GM18519 (cell line): ENCODE data around the gene ARHGEF5.
"Not testable (repeated sequence)": the region's sequence is repeated elsewhere in the genome, so short reads cannot be mapped to it uniquely, and the experiment has no call there.

Source experiments
- ATAC-seq: cut with Tn5 transposase; IDR thresholded peaks from one replicate; pipeline ENCODE4 v1.9.1; 2021; ENCODE audit warnings: mild to moderate bottlenecking, moderate library complexity; ENCODE audit not compliant: unreplicated experiment, low FRiP score

Gene ARHGEF5

GRCh38 chr7:144355176-144355822 is at the start of gene ARHGEF5:
ARHGEF5 (plus strand) TSS chr7:144355402; CDS start chr7:144362670, 7,268 bp downstream.
- peak; percentile 62 for ATAC-seq

DNA sequence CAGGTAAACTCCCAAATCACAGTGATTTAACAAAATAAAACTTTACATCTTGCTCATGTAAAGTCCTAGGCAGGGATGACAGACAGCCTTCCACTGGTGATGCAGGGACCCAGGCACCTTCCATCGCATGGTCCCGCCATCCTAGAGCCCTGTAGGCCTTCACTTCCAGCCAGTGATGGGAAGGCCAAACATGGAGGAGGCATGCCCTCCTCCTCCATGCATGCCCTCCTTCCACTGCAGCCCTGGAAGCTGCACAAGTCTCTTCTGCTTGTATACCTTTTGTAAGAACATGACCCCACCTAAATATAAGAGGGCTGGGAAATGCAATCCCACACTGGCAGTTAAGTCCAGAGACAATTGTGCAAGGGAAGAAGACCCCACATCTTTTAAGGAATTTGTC is 45.5 kb upstream of the ARHGEF5 start:
- ATAC-seq: not testable (repeated sequence)

GRCh38 chr7:144311218-144311617 is 44.0 kb upstream of the ARHGEF5 start:
- not testable (repeated sequence) for ATAC-seq

GRCh38 chr7:144311872-144312469 is 43.2 kb upstream of the ARHGEF5 start, which contains the start of gene OR2A1:
OR2A1 (plus strand) TSS chr7:144312419; CDS start chr7:144318125, 5,706 bp downstream.
- ATAC-seq: not testable (repeated sequence)

DNA sequence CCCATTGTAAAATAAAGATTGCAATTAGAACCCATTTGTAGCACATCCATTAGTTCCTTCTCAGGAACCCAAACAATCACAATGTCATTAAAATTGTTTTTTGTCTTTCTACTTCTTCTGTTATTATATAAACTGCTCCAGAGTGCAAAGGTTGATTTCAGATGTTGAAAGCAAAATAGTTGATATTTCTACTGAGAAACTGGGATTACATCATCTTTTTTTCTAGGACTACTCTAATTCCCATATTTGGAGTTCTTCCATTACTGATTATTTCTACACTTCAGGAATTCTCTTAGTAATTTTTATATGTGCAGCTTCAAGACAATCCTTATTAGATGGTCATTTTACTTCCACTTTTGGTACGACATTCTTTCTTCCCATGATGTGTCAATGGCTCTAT is 37.7 kb upstream of the ARHGEF5 start:
- not testable (repeated sequence) for ATAC-seq

GRCh38 chr7:144319547-144319946 is 35.7 kb upstream of the ARHGEF5 start:
- ATAC-seq: not testable (repeated sequence)

DNA sequence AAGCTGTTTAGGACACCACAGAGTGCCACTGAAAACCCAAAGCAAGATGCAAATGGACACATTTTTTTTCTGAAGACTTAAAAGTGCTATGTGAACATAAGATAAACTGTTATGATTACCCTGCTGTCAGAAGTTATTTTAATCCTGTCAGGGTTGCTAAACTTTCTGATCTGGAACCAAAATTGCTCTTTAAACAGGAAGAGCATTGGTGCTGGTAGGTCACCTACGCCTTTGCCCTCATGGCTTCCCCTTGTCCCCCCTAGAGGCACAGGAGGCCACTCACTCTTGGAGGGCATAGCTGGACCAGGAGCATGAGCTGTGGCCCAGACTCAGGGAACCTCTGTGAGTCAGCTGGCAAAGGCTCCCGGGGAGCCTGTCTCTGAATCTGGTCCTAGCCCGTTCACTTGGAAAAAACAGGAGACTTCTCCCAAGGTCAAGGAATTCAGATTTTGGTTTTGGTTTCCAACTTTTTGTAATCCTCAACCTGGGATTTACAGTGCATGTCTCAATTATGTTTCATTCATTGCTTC is 33.5 kb upstream of the ARHGEF5 start:
- ATAC-seq: not testable (repeated sequence)

GRCh38 chr7:144323359-144323758 is 31.8 kb upstream of the ARHGEF5 start:
- not testable (repeated sequence) for ATAC-seq

- ATAC-seq: not testable (repeated sequence)
Measured at GRCh38 chr7:144325868-144326267, 29.3 kb upstream of the ARHGEF5 start.

DNA sequence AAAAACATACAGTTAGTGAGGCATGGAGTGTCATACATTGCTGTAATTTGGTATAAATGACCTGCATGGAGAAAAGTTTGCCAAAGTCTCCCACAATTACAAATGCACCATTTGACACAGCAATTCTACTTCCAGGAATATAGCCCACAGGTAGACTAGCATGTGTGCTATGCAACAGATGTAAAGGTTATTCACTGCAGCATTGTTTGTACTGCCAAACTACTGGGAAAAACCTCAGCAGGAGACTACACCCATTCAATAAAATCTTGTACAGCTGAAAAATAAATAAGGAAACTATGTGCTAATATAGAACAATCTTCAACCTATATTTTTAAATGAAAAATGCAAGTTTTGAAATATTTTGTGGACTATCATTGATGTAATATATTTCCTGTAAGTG is 25.2 kb upstream of the ARHGEF5 start:
- not testable (repeated sequence) for ATAC-seq

- not testable (repeated sequence) for ATAC-seq
Measured at GRCh38 chr7:144331221-144331995, 23.8 kb upstream of the ARHGEF5 start.

GRCh38 chr7:144331996-144332288 is 23.3 kb upstream of the ARHGEF5 start:
- not testable (repeated sequence) for ATAC-seq

- ATAC-seq: peak; percentile 27
Measured at GRCh38 chr7:144348625-144349024, 6.6 kb upstream of the ARHGEF5 start.

DNA sequence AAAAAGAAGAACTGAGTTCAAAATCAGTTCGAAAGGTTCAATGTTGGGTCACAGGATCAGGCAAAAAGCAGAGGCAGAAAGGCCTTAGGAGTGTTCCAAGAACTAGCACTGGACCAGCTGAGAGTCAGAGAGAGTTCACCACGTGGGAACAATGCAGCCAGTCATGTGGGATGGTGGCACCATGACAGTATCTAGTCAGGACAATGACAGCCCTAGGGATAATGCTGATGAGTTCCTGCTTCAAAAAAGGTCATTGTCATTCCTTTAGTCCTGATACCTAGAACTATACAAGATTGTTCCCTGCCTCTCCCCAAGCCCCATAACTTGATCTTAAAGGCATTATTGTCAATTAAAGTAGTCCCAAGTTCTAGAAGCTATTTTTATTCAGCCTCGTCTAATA is 3.5 kb upstream of the ARHGEF5 start:
- not testable (repeated sequence) for ATAC-seq

DNA sequence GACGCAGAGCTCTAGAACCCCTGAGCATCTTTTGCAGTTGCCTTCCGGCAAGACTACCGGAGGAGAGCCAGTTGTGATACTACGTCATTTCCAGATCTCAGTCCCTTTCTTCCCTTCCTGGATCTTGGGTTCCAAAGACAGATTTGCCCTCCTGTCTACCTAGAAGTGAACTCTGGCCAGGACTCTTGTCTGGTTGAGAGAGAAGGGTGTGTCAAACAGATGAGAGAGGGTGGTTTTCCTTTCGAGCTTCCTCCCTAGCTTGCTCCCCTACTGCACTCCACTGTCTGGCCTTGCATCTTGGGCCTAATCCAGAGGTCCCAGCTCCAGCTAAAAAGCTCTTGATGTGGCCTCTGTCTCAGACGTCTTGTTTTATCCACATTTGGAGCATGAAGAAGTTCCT is 983 bp downstream of the ARHGEF5 start:
- ATAC-seq: not testable (repeated sequence)

GRCh38 chr7:144356860-144357259 is 1.7 kb downstream of the ARHGEF5 start:
- not testable (repeated sequence) for ATAC-seq

- ATAC-seq: not testable (repeated sequence)
Measured at GRCh38 chr7:144362061-144362460, 6.9 kb downstream of the ARHGEF5 start.

- ATAC-seq: not testable (repeated sequence)
Measured at GRCh38 chr7:144365523-144365922, 10.3 kb downstream of the ARHGEF5 start.

GRCh38 chr7:144367250-144367649 is 12.0 kb downstream of the ARHGEF5 start:
- not testable (repeated sequence) for ATAC-seq

DNA sequence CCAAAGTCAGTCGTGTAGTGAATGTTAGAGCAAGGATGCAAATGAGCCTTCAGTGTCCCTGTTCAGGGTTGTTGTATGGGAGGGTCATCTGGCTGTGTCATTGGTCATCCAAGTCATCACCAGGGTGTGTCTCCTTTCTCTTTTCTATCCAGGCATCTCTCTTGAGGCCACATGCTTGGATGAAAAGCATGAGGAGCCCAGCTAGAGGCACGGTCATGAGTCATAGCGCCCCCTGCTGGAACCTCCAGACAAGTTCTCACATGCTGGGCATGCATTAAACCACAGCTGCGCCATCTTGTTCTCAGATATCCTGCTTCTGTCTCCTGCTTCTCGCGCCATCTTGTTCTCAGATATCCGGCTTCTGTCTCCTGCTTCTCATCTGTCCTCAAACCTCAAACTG is 14.0 kb downstream of the ARHGEF5 start:
- not testable (repeated sequence) for ATAC-seq

GRCh38 chr7:144378651-144379050 is 23.4 kb downstream of the ARHGEF5 start:
- ATAC-seq: no peak
